HepG2 (cell line): ENCODE measurements around the gene PDE3B. TPM values are rescaled to one million over a fixed set of nuclear protein-coding genes. Genes with fewer than 3 reads are reported as not detected.
A peak's percentile ranks its signal among the peaks of the same experiment; 100 is the strongest.

Experiments
- NR2F2 ChIP-seq: IDR thresholded peaks from 2 replicates; pipeline ENCODE4 v1.6.1; 2012; ENCODE audit warnings: low read depth, inconsistent platforms, borderline replicate concordance
- PAXIP1 ChIP-seq: sonication (generic); formaldehyde crosslinking; conservative IDR thresholded peaks from 2 replicates; pipeline ENCODE4 v1.4.0; 2020; ENCODE audit warnings: mild to moderate bottlenecking, missing genetic modification reagents, moderate library complexity
- POGZ ChIP-seq: sonication (generic); formaldehyde crosslinking; IDR thresholded peaks from 2 replicates; pipeline ENCODE4 v1.4.0; 2020; ENCODE audit warnings: mild to moderate bottlenecking, missing genetic modification reagents
- PRDM15 ChIP-seq: sonication (generic); formaldehyde crosslinking; IDR thresholded peaks from 2 replicates; pipeline ENCODE4 v1.4.0; 2020; ENCODE audit warnings: missing genetic modification reagents
- TEAD2 ChIP-seq: sonication (generic); formaldehyde crosslinking; IDR thresholded peaks from 2 replicates; pipeline ENCODE4 v1.9.0; 2021; ENCODE audit warnings: missing genetic modification reagents
- TEAD3 ChIP-seq: optimal IDR thresholded peaks from 2 replicates; pipeline ENCODE3; 2016; ENCODE audit warnings: borderline replicate concordance
- ZNF510 ChIP-seq: sonication (generic); formaldehyde crosslinking; IDR thresholded peaks from 2 replicates; pipeline ENCODE4 v1.4.0; 2020; ENCODE audit warnings: low read depth, mild to moderate bottlenecking, missing genetic modification reagents
- ZNF574 ChIP-seq: sonication (generic); formaldehyde crosslinking; IDR thresholded peaks from 2 replicates; pipeline ENCODE4 v1.4.0; 2020; ENCODE audit warnings: missing genetic modification reagents
- ZNF7 ChIP-seq: IDR thresholded peaks from 2 replicates; pipeline ENCODE4 v1.6.1; 2016; ENCODE audit warnings: missing biosample characterization, missing genetic modification reagents
- ZNF781 ChIP-seq: sonication (generic); formaldehyde crosslinking; IDR thresholded peaks from 2 replicates; pipeline ENCODE4 v1.5.1; 2020; ENCODE audit warnings: borderline replicate concordance, mild to moderate bottlenecking, missing genetic modification reagents; ENCODE audit errors: not compliant biosample characterization
- polyA plus RNA-seq, 8 experiments: library from polyadenylated mRNA; depleted of rRNA in 3 of 8; stranded (reverse) in 7 of 8; unstranded in 1 of 8; fragments of >200 nt; fragmentation: Illumina TruSeq in 4 of 8; extraction: Trizol in 4 of 8; gene quantifications; 2 replicates each; pipeline versions ENCODE4 v1.2.1 to v1.2.3, GENCODE V29; 2011 to 2016; ENCODE audit warnings: low read depth in 4 of 8, missing spikeins in 1 of 8, mixed read lengths in 1 of 8; ENCODE audit not compliant: insufficient read depth in 1 of 8
- total RNA-seq, 5 experiments: library from RNA; depleted of rRNA; stranded (reverse); fragments of >200 nt; fragmentation: Illumina TruSeq; extraction: Trizol; gene quantifications; 2 replicates each; pipeline ENCODE4 v1.2.3, GENCODE V29; 2016; ENCODE audit warnings: low read depth in 1 of 5
- TF ChIP-seq, protein P1 (sequence below): IDR thresholded peaks from 2 replicates; pipeline ENCODE4 v1.6.1; 2016; ENCODE audit warnings: missing biosample characterization, missing genetic modification reagents, low read depth
- TF ChIP-seq, protein P2 (sequence below): sonication (generic); formaldehyde crosslinking; IDR thresholded peaks from 2 replicates; pipeline ENCODE4 v1.5.1; 2020; ENCODE audit warnings: mild to moderate bottlenecking, missing genetic modification reagents, borderline replicate concordance
- TF ChIP-seq, protein P3 (sequence below): sonication (generic); formaldehyde crosslinking; IDR thresholded peaks from 2 replicates; pipeline ENCODE4 v1.5.0; 2020; ENCODE audit warnings: mild to moderate bottlenecking, missing genetic modification reagents, moderate library complexity

PDE3B gene
- total and polyA plus RNA-seq, 2 of the 13 experiments (the other 11 are each of a cell fraction or from before 2014, with no cell fraction given), result 14.1 to 26.5 TPM

GRCh38 chr11:14676068-14676467 is 32.5 kb downstream of the PDE3B start (continued):
- TF ChIP-seq, protein P1, sequence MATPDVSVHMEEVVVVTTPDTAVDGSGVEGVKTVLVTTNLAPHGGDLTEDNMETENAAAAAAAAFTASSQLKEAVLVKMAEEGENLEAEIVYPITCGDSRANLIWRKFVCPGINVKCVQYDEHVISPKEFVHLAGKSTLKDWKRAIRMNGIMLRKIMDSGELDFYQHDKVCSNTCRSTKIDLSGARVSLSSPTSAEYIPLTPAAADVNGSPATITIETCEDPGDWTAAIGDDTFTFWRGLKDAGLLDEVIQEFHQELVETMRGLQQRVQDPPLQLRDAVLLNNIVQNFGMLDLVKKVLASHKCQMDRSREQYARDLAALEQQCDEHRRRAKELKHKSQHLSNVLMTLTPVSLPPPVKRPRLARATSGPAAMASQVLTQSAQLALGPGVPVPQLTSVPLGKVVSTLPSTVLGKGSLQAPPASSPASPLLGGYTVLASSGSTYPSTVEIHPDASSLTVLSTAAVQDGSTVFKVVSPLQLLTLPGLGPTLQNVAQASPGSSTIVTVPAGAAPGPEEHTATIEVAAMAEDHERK (CRISPR knock-in tag), result no peak
- no peak for TF ChIP-seq PRDM15 (CRISPR knock-in tag)
- no peak for TF ChIP-seq ZNF7
- TF ChIP-seq TEAD3 (CRISPR knock-in tag), result no peak
- TF ChIP-seq POGZ, result peak; percentile 31; the same call in 1 of the 2 replicates
- TF ChIP-seq ZNF781 (CRISPR knock-in tag), result no peak
- TF ChIP-seq, protein P2, sequence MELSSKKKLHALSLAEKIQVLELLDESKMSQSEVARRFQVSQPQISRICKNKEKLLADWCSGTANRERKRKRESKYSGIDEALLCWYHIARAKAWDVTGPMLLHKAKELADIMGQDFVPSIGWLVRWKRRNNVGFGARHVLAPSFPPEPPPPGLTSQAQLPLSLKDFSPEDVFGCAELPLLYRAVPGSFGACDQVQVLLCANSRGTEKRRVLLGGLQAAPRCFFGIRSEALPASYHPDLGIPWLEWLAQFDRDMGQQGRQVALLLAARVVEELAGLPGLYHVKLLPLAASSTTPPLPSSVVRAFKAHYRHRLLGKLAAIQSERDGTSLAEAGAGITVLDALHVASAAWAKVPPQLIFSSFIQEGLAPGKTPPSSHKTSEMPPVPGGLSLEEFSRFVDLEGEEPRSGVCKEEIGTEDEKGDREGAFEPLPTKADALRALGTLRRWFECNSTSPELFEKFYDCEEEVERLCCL, result no peak
- no peak for TF ChIP-seq ZNF510
- TF ChIP-seq, protein P3, sequence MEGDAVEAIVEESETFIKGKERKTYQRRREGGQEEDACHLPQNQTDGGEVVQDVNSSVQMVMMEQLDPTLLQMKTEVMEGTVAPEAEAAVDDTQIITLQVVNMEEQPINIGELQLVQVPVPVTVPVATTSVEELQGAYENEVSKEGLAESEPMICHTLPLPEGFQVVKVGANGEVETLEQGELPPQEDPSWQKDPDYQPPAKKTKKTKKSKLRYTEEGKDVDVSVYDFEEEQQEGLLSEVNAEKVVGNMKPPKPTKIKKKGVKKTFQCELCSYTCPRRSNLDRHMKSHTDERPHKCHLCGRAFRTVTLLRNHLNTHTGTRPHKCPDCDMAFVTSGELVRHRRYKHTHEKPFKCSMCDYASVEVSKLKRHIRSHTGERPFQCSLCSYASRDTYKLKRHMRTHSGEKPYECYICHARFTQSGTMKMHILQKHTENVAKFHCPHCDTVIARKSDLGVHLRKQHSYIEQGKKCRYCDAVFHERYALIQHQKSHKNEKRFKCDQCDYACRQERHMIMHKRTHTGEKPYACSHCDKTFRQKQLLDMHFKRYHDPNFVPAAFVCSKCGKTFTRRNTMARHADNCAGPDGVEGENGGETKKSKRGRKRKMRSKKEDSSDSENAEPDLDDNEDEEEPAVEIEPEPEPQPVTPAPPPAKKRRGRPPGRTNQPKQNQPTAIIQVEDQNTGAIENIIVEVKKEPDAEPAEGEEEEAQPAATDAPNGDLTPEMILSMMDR, result no peak
- TF ChIP-seq PAXIP1 (CRISPR knock-in tag), result no peak
- no peak for TF ChIP-seq NR2F2
- TF ChIP-seq ZNF574 (CRISPR knock-in tag), result no peak
- TF ChIP-seq TEAD2 (CRISPR knock-in tag), result no peak
